GM23338 (cell line): ENCODE data around the gene EXOC3L2. TPM values are rescaled to one million over a fixed set of nuclear protein-coding genes. Genes with fewer than 3 reads are reported as not detected.

ENCODE experiments used
- ATAC-seq: fragments of 200-7000 bp; cut with Tn5 transposase; 3 replicates; pipeline ENCODE4 v1.9.1; 2020
- DNase-seq: peaks from one replicate; pipeline ENCODE4 v3.0.0-alpha.2; 2015; ENCODE audit warnings: low spot score
- H2AFZ ChIP-seq: fragments of 200-600 bp; sonication (generic); 2 replicates; pipeline ENCODE4 v1.8.0; 2016; ENCODE audit warnings: antibody characterized with exemption, mild to moderate bottlenecking, moderate library complexity
- H3F3A ChIP-seq: fragments of 200-600 bp; sonication (generic); replicated peaks from 2 replicates; pipeline ENCODE4 v1.8.0; 2017; ENCODE audit warnings: antibody characterized with exemption, mixed run types, low read depth
- H3K27ac ChIP-seq: fragments of 200-600 bp; sonication (generic); 2 replicates; pipeline ENCODE4 v1.6.1; 2016; ENCODE audit warnings: low read depth
- H3K27me3 ChIP-seq: fragments of 200-600 bp; sonication (generic); 2 replicates; pipeline ENCODE4 v1.8.0; 2016; ENCODE audit warnings: mild to moderate bottlenecking, mixed run types, moderate library complexity; ENCODE audit not compliant: insufficient read depth
- H3K36me3 ChIP-seq: fragments of 200-600 bp; sonication (generic); 2 replicates; pipeline ENCODE4 v1.8.0; 2016; ENCODE audit warnings: mild to moderate bottlenecking; ENCODE audit not compliant: insufficient read depth
- H3K4me1 ChIP-seq: fragments of 200-600 bp; sonication (generic); 2 replicates; pipeline ENCODE4 v1.8.0; 2016; ENCODE audit warnings: mild to moderate bottlenecking, moderate library complexity; ENCODE audit not compliant: insufficient read depth
- H3K4me2 ChIP-seq: fragments of 200-600 bp; sonication (generic); 2 replicates; pipeline ENCODE4 v1.7.1; 2017; ENCODE audit warnings: mixed run types
- H3K4me3 ChIP-seq: fragments of 200-600 bp; sonication (generic); 2 replicates; pipeline ENCODE4 v1.6.1; 2016; ENCODE audit warnings: mixed run types
- H3K79me2 ChIP-seq: fragments of 200-600 bp; sonication (generic); replicated peaks from 2 replicates; pipeline ENCODE4 v1.8.0; 2017; ENCODE audit warnings: mild to moderate bottlenecking; ENCODE audit not compliant: insufficient read depth
- H3K9me2 ChIP-seq: fragments of 200-600 bp; sonication (generic); 2 replicates; pipeline ENCODE4 v1.8.0; 2017; ENCODE audit not compliant: insufficient read depth
- H4K20me1 ChIP-seq: fragments of 200-600 bp; sonication (generic); replicated peaks from 2 replicates; pipeline ENCODE4 v1.8.0; 2017; ENCODE audit warnings: mild to moderate bottlenecking; ENCODE audit not compliant: insufficient read depth
- H3K27ac Mint-ChIP-seq: 2 replicates; pipeline ENCODE4 v1.8.0; 2020; ENCODE audit warnings: inconsistent platforms, mild to moderate bottlenecking, moderate library complexity, mixed read lengths
- H3K27me3 Mint-ChIP-seq: 3 replicates; pipeline ENCODE4 v1.8.0; 2022; ENCODE audit warnings: low read depth, mild to moderate bottlenecking, moderate library complexity, mixed read lengths, inconsistent platforms; ENCODE audit not compliant: insufficient read depth, poor library complexity
- H3K36me3 Mint-ChIP-seq: 3 replicates; pipeline ENCODE4 v1.8.0; 2021; ENCODE audit warnings: low read depth, mild to moderate bottlenecking, inconsistent platforms, moderate library complexity, mixed read lengths
- H3K4me1 Mint-ChIP-seq: 3 replicates; pipeline ENCODE4 v1.8.0; 2020; ENCODE audit warnings: mild to moderate bottlenecking, inconsistent platforms, mixed read lengths
- H3K4me3 Mint-ChIP-seq: 3 replicates; pipeline ENCODE4 v1.8.0; 2021; ENCODE audit warnings: moderate library complexity, mild to moderate bottlenecking, inconsistent platforms, mixed read lengths
- H3K9me3 Mint-ChIP-seq: 3 replicates; pipeline ENCODE4 v1.8.0; 2020; ENCODE audit warnings: moderate library complexity, mild to moderate bottlenecking, inconsistent platforms, mixed read lengths
- EZH2 ChIP-seq: fragments of 200-600 bp; sonication (generic); IDR thresholded peaks from one replicate; pipeline ENCODE4 v1.8.0; 2017; ENCODE audit warnings: antibody characterized with exemption, mild to moderate bottlenecking, low read depth; ENCODE audit not compliant: unreplicated experiment
- POLR2AphosphoS5 ChIP-seq: IDR thresholded peaks from 2 replicates; pipeline ENCODE4 v1.6.1; 2016; ENCODE audit warnings: antibody characterized with exemption, low read depth
- STAT1 ChIP-seq: IDR thresholded peaks from one replicate; pipeline ENCODE4 v1.6.1; 2016; ENCODE audit warnings: antibody characterized with exemption; ENCODE audit not compliant: unreplicated experiment
- ZNF114 ChIP-seq: fragments of 250-450 bp; sonication (Bioruptor Pico); IDR thresholded peaks from 2 replicates; pipeline ENCODE4 v1.5.0; 2020; ENCODE audit warnings: mild to moderate bottlenecking, moderate library complexity
- ZNF331 ChIP-seq: fragments of 250-450 bp; sonication (Bioruptor Pico); IDR thresholded peaks from 2 replicates; pipeline ENCODE4 v1.5.0; 2020; ENCODE audit warnings: low read depth, mild to moderate bottlenecking, moderate library complexity
- polyA plus RNA-seq: library from polyadenylated mRNA; unstranded; fragments of >200 nt; fragmentation: Nextera tagmentation; extraction: Ambion mirVana; gene quantifications from 2 replicates; pipeline ENCODE4 v1.2.1, GENCODE V29; 2016
- total RNA-seq: library from RNA; depleted of rRNA; stranded (reverse); fragments of >200 nt; shearing (Covaris generic); gene quantifications from 2 replicates; pipeline ENCODE4 v1.2.3, GENCODE V29; 2014
- TF ChIP-seq, protein P1 (sequence below): fragments of 250-450 bp; sonication (Bioruptor Pico); IDR thresholded peaks from 2 replicates; pipeline ENCODE4 v1.5.0; 2020; ENCODE audit warnings: mild to moderate bottlenecking, moderate library complexity
- TF ChIP-seq, protein P2 (sequence below): IDR thresholded peaks from one replicate; pipeline ENCODE4 v1.6.1; 2018; ENCODE audit warnings: antibody characterized with exemption; ENCODE audit not compliant: unreplicated experiment

The EXOC3L2 gene
- total and polyA plus RNA-seq, 2 experiments from 2014 or later, result 2.8 to 3.2 TPM

DNA sequence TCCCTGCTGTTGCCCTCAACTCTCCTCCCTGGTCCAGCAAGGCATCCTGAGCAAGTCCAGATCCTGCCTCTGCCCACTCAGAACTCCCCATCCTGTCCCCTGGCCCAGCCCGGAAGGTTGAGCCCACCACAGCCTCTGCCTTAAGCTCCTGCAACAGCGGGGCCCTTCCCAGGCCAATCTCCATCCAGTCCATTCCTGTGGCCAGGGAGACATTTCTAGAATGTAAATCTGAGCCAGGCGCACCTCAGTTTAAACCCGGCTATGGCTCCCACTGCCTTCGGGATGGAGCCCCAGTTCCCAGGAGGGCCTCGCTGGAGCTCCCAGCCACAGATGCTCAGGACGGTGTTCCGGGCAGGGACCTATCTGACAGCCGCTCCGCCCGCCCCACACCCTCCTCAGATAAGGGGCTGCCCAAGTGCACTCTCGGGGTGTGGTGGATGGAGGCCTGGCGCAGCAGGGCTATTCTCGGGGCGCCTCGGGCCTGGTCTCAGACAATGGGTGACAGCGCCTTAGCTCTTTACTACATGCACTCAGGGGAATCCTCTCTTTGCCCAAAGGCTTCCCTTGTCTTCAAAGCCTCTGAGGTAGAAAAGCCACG, 72.5 kb downstream of the EXOC3L2 start (continued):
- TF ChIP-seq, protein P1, sequence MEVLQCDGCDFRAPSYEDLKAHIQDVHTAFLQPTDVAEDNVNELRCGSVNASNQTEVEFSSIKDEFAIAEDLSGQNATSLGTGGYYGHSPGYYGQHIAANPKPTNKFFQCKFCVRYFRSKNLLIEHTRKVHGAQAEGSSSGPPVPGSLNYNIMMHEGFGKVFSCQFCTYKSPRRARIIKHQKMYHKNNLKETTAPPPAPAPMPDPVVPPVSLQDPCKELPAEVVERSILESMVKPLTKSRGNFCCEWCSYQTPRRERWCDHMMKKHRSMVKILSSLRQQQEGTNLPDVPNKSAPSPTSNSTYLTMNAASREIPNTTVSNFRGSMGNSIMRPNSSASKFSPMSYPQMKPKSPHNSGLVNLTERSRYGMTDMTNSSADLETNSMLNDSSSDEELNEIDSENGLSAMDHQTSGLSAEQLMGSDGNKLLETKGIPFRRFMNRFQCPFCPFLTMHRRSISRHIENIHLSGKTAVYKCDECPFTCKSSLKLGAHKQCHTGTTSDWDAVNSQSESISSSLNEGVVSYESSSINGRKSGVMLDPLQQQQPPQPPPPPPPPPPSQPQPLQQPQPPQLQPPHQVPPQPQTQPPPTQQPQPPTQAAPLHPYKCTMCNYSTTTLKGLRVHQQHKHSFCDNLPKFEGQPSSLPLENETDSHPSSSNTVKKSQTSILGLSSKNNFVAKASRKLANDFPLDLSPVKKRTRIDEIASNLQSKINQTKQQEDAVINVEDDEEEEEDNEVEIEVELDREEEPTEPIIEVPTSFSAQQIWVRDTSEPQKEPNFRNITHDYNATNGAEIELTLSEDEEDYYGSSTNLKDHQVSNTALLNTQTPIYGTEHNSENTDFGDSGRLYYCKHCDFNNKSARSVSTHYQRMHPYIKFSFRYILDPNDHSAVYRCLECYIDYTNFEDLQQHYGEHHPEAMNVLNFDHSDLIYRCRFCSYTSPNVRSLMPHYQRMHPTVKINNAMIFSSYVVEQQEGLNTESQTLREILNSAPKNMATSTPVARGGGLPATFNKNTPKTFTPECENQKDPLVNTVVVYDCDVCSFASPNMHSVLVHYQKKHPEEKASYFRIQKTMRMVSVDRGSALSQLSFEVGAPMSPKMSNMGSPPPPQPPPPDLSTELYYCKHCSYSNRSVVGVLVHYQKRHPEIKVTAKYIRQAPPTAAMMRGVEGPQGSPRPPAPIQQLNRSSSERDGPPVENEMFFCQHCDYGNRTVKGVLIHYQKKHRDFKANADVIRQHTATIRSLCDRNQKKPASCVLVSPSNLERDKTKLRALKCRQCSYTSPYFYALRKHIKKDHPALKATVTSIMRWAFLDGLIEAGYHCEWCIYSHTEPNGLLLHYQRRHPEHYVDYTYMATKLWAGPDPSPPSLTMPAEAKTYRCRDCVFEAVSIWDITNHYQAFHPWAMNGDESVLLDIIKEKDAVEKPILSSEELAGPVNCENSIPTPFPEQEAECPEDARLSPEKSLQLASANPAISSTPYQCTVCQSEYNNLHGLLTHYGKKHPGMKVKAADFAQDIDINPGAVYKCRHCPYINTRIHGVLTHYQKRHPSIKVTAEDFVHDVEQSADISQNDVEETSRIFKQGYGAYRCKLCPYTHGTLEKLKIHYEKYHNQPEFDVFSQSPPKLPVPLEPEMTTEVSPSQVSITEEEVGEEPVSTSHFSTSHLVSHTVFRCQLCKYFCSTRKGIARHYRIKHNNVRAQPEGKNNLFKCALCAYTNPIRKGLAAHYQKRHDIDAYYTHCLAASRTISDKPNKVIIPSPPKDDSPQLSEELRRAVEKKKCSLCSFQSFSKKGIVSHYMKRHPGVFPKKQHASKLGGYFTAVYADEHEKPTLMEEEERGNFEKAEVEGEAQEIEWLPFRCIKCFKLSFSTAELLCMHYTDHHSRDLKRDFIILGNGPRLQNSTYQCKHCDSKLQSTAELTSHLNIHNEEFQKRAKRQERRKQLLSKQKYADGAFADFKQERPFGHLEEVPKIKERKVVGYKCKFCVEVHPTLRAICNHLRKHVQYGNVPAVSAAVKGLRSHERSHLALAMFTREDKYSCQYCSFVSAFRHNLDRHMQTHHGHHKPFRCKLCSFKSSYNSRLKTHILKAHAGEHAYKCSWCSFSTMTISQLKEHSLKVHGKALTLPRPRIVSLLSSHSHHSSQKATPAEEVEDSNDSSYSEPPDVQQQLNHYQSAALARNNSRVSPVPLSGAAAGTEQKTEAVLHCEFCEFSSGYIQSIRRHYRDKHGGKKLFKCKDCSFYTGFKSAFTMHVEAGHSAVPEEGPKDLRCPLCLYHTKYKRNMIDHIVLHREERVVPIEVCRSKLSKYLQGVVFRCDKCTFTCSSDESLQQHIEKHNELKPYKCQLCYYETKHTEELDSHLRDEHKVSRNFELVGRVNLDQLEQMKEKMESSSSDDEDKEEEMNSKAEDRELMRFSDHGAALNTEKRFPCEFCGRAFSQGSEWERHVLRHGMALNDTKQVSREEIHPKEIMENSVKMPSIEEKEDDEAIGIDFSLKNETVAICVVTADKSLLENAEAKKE (CRISPR knock-in tag), result no peak
- TF ChIP-seq, protein P2, sequence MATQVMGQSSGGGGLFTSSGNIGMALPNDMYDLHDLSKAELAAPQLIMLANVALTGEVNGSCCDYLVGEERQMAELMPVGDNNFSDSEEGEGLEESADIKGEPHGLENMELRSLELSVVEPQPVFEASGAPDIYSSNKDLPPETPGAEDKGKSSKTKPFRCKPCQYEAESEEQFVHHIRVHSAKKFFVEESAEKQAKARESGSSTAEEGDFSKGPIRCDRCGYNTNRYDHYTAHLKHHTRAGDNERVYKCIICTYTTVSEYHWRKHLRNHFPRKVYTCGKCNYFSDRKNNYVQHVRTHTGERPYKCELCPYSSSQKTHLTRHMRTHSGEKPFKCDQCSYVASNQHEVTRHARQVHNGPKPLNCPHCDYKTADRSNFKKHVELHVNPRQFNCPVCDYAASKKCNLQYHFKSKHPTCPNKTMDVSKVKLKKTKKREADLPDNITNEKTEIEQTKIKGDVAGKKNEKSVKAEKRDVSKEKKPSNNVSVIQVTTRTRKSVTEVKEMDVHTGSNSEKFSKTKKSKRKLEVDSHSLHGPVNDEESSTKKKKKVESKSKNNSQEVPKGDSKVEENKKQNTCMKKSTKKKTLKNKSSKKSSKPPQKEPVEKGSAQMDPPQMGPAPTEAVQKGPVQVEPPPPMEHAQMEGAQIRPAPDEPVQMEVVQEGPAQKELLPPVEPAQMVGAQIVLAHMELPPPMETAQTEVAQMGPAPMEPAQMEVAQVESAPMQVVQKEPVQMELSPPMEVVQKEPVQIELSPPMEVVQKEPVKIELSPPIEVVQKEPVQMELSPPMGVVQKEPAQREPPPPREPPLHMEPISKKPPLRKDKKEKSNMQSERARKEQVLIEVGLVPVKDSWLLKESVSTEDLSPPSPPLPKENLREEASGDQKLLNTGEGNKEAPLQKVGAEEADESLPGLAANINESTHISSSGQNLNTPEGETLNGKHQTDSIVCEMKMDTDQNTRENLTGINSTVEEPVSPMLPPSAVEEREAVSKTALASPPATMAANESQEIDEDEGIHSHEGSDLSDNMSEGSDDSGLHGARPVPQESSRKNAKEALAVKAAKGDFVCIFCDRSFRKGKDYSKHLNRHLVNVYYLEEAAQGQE, result no peak
- no peak for TF ChIP-seq STAT1

DNA sequence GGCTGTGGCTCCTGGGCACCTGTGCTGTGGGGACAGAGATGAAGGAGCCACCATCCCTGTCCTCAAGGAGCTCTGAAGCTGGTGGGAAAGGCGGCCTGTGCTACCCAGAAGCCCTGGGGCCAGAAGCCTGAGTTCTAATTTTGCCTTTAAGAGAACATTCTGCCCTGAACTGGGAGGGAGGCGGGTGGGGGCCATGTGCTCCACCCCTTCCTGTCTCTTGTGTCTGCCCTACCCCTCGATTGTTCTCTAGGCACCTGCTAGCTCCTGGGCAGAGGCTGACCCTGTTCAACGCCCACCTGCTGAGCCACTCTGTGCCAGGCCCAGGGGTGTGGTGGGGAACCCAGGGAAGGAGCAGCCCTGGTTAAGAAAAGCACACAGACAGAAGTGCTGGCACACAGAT, 73.0 kb downstream of the EXOC3L2 start:
- no peaks in the 10 kb centered on the region for H3K9me2 ChIP-seq
- DNase-seq (no peak), ATAC-seq (no peak)
- H3K4me3 ChIP-seq, result no peak overlapping the region
- Mint-ChIP-seq H3K9me3 (no peaks in the 10 kb centered on the region), H3K4me3 (no peak overlapping the region), H3K27me3 (peaks cover 6% of the 10 kb centered on the region), H3K36me3 (no peaks in the 10 kb centered on the region; the same call in 2 of the 3 replicates), H3K4me1 (peaks cover under 1% of the 10 kb centered on the region; the same call in 2 of the 3 replicates), H3K27ac (no peak overlapping the region)
- H2AFZ ChIP-seq, result no peak overlapping the region
- H3F3A ChIP-seq, result no peaks in the 10 kb centered on the region
- H3K4me2 ChIP-seq, result no peak overlapping the region
- H3K36me3 ChIP-seq, result no peaks in the 10 kb centered on the region
- no peaks in the 10 kb centered on the region for H3K27me3 ChIP-seq
- no peak overlapping the region for H3K27ac ChIP-seq
- H3K79me2 ChIP-seq, result peaks cover 1% of the 10 kb centered on the region
- no peak for TF ChIP-seq ZNF331
- TF ChIP-seq STAT1, result no peak
- no peak for TF ChIP-seq POLR2AphosphoS5
- TF ChIP-seq, protein P2, result no peak
- no peak for TF ChIP-seq ZNF114
- TF ChIP-seq EZH2, result no peak
- H4K20me1 ChIP-seq, result no peaks in the 10 kb centered on the region; the same call in 1 of the 2 replicates
- 0 out of 2 replicates have a peak, but pooled peaks cover under 1% of the 10 kb centered on the region for H3K4me1 ChIP-seq
